PC-3 (cell line): ENCODE measurements around the gene SCYGR4. TPM values are rescaled to one million over a fixed set of nuclear protein-coding genes. Genes with fewer than 3 reads are reported as not detected.

Experiments used
- ATAC-seq: fragments of 200-7000 bp; cut with Tn5 transposase; 2 replicates; pipeline ENCODE4 v1.9.1; 2020; ENCODE audit warnings: mild to moderate bottlenecking, moderate library complexity
- Bru-seq: library from RNA; stranded (reverse); fragments of 400-500 nt; gene quantifications from one replicate; lab custom pipeline; 2021; lab: Mats Ljungman, UMichigan
- BruChase-seq, 2 experiments: library from RNA; stranded (reverse); fragments of 400-500 nt; gene quantifications; one replicate each; lab custom pipeline; 2021; lab: Mats Ljungman, UMichigan
- BruUV-seq: library from RNA; stranded (reverse); fragments of 400-500 nt; replicated peaks from 2 replicates; lab custom pipeline; 2021; lab: Mats Ljungman, UMichigan
- CTCF ChIA-PET: fragments of 300-600 bp; sonication (Branson Sonifier 250); formaldehyde crosslinking; loops from one replicate; lab custom pipeline; 2022; ENCODE audit warnings: antibody characterized with exemption; lab: Charles Lee
- POLR2A ChIA-PET: fragments of 300-600 bp; sonication (Branson Sonifier 250); formaldehyde crosslinking; loops from one replicate; lab custom pipeline; 2022; ENCODE audit warnings: antibody characterized with exemption; ENCODE audit not compliant: unreplicated experiment; lab: Charles Lee
- DNase-seq: peaks from one replicate; pipeline ENCODE4 v3.0.0-alpha.2; 2015
- H2AFZ ChIP-seq: fragments of 300-600 bp; sonication (generic); 2 replicates; pipeline ENCODE4 v1.6.0; 2016; ENCODE audit warnings: antibody characterized with exemption, low read length
- H3F3A ChIP-seq: fragments of 300-600 bp; sonication (generic); one replicate; pipeline ENCODE4 v1.6.0; 2017; ENCODE audit warnings: antibody characterized with exemption, low read length, control low read depth, mild to moderate bottlenecking; ENCODE audit not compliant: unreplicated experiment
- H3K27ac ChIP-seq: fragments of 300-600 bp; sonication (generic); 2 replicates; pipeline ENCODE4 v1.5.1; 2016; ENCODE audit warnings: mild to moderate bottlenecking, low read length
- H3K27me3 ChIP-seq: fragments of 300-600 bp; sonication (generic); 2 replicates; pipeline ENCODE4 v1.6.1; 2016; ENCODE audit warnings: low read length, mixed read lengths
- H3K36me3 ChIP-seq: fragments of 300-600 bp; sonication (generic); 2 replicates; pipeline ENCODE4 v1.6.1; 2016; ENCODE audit warnings: low read depth, mixed run types, low read length, mixed read lengths
- H3K4me1 ChIP-seq: fragments of 300-600 bp; sonication (generic); 2 replicates; pipeline ENCODE4 v1.5.1; 2016; ENCODE audit warnings: low read length; ENCODE audit not compliant: insufficient read depth
- H3K4me2 ChIP-seq: fragments of 300-600 bp; sonication (generic); 2 replicates; pipeline ENCODE4 v1.6.0; 2016; ENCODE audit warnings: low read length
- H3K4me3 ChIP-seq: fragments of 300-600 bp; sonication (generic); 2 replicates; pipeline ENCODE4 v1.5.1; 2016; ENCODE audit warnings: mild to moderate bottlenecking, low read length, mixed read lengths
- H3K79me2 ChIP-seq: fragments of 300-600 bp; sonication (generic); 2 replicates; pipeline ENCODE4 v1.6.1; 2017; ENCODE audit warnings: low read length, mixed read lengths
- H3K9ac ChIP-seq: fragments of 300-600 bp; sonication (generic); 2 replicates; pipeline ENCODE4 v1.6.0; 2016; ENCODE audit warnings: mild to moderate bottlenecking, low read length
- H3K9me2 ChIP-seq: fragments of 300-600 bp; sonication (generic); replicated peaks from 2 replicates; pipeline ENCODE4 v1.6.1; 2016; ENCODE audit warnings: mixed run types, low read length, mixed read lengths
- H3K9me3 ChIP-seq: fragments of 300-600 bp; sonication (generic); 2 replicates; pipeline ENCODE4 v1.6.1; 2016; ENCODE audit warnings: low read length, mixed read lengths
- H4K20me1 ChIP-seq: fragments of 300-600 bp; sonication (generic); 2 replicates; pipeline ENCODE4 v1.6.1; 2016; ENCODE audit warnings: low read length, mixed read lengths
- EZH2 ChIP-seq: fragments of 300-600 bp; sonication (generic); IDR thresholded peaks from one replicate; pipeline ENCODE4 v1.6.1; 2017; ENCODE audit warnings: antibody characterized with exemption, mild to moderate bottlenecking, low read length; ENCODE audit not compliant: unreplicated experiment
- EZH2phosphoT487 ChIP-seq: fragments of 300-600 bp; sonication (generic); IDR thresholded peaks from 2 replicates; pipeline ENCODE4 v1.6.1; 2018; ENCODE audit warnings: mild to moderate bottlenecking, antibody characterized with exemption, low read length, borderline replicate concordance
- intact Hi-C: fragments of 100-400 bp; cut with micrococcal nuclease; formaldehyde crosslinking; loops from 2 replicates; pipeline ENCODE4 v1.9.0; 2023
- long read RNA-seq: library from polyadenylated mRNA; unstranded; transcript quantifications from one replicate; pipeline ENCODE4 v2.0.0, GENCODE V29; 2021; ENCODE audit not compliant: unreplicated experiment
- total RNA-seq: library from RNA; depleted of rRNA; stranded (reverse); fragments of >200 nt; gene quantifications from 2 replicates; pipeline ENCODE4 v1.2.3, GENCODE V29; 2014; rRNA removed
- TF ChIP-seq, protein P1 (sequence below): fragments of 300-600 bp; sonication (generic); conservative IDR thresholded peaks from 2 replicates; pipeline ENCODE4 v1.5.1; 2017; ENCODE audit warnings: antibody characterized with exemption, low read depth, mild to moderate bottlenecking, low read length

Gene SCYGR4, protein sequence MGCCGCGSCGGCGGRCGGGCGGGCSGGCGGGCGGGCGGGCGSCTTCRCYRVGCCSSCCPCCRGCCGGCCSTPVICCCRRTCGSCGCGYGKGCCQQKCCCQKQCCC
- total RNA-seq, result not detected in 2 replicates
- not detected for Bru-seq, nascent RNA
- BruChase-seq, experiment 1, labeled RNA remaining after a 6-hour chase, result percentile 47 among the genes with signal in this experiment
- BruChase-seq, experiment 2, labeled RNA remaining after a 2-hour chase, result percentile 56 among the genes with signal in this experiment
- long read RNA-seq, result 0 reads

- H2AFZ ChIP-seq, result no peak within 1 kb of the TSS
- ChIA-PET CTCF (no interaction called here), POLR2A (no interaction called here)
- no peak for TF ChIP-seq EZH2
- 0 out of 2 replicates have a peak, but pooled peaks cover 2% of the 10 kb centered on the region for H3K9me2 ChIP-seq
- H3K9ac ChIP-seq, result no peak within 1 kb of the TSS
- no peaks in the 10 kb centered on the region for H3K4me1 ChIP-seq
- ATAC-seq, result no peak
- H3K36me3 ChIP-seq, result no peaks in the 10 kb centered on the region
- no peak within 1 kb of the TSS for H3K4me2 ChIP-seq
- no peaks in the 10 kb centered on the region for H3K79me2 ChIP-seq
- BruUV-seq, result no TSS peak
- no peak within 1 kb of the TSS for H3K4me3 ChIP-seq
- intact Hi-C loops, result no loop called here
- DNase-seq, result no peak
- H4K20me1 ChIP-seq, result no peaks in the 10 kb centered on the region
- no peaks in the 10 kb centered on the region for H3K27me3 ChIP-seq
- H3K9me3 ChIP-seq, result no peaks in the 10 kb centered on the region
- H3K27ac ChIP-seq, result no peak within 1 kb of the TSS
- no peaks in the 10 kb centered on the region for H3F3A ChIP-seq
These were observed at the start of gene SCYGR4 for GRCh38 chr2:227617316-227618230. Gene SCYGR4 (plus strand): TSS chr2:227617498. CDS start chr2:227617498, 0 bp downstream.

- H3K9ac ChIP-seq, result no peak overlapping the region
- no peak overlapping the region for H2AFZ ChIP-seq
- H3K27me3 ChIP-seq, result no peaks in the 10 kb centered on the region
- H4K20me1 ChIP-seq, result no peaks in the 10 kb centered on the region
- no peak for ATAC-seq
- H3K36me3 ChIP-seq, result no peaks in the 10 kb centered on the region
- no peak for DNase-seq
- no peak overlapping the region for H3K27ac ChIP-seq
- H3K79me2 ChIP-seq, result no peaks in the 10 kb centered on the region
- no TSS peak for BruUV-seq
- no peaks in the 10 kb centered on the region for H3K9me2 ChIP-seq
- TF ChIP-seq, protein P1, sequence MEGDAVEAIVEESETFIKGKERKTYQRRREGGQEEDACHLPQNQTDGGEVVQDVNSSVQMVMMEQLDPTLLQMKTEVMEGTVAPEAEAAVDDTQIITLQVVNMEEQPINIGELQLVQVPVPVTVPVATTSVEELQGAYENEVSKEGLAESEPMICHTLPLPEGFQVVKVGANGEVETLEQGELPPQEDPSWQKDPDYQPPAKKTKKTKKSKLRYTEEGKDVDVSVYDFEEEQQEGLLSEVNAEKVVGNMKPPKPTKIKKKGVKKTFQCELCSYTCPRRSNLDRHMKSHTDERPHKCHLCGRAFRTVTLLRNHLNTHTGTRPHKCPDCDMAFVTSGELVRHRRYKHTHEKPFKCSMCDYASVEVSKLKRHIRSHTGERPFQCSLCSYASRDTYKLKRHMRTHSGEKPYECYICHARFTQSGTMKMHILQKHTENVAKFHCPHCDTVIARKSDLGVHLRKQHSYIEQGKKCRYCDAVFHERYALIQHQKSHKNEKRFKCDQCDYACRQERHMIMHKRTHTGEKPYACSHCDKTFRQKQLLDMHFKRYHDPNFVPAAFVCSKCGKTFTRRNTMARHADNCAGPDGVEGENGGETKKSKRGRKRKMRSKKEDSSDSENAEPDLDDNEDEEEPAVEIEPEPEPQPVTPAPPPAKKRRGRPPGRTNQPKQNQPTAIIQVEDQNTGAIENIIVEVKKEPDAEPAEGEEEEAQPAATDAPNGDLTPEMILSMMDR, result no peak
- TF ChIP-seq EZH2phosphoT487, result no peak
- TF ChIP-seq EZH2, result no peak
- no peaks in the 10 kb centered on the region for H3K9me3 ChIP-seq
- H3K4me2 ChIP-seq, result no peak overlapping the region
- intact Hi-C loops, result no loop called here
- POLR2A ChIA-PET, result no interaction called here
- no peaks in the 10 kb centered on the region for H3F3A ChIP-seq
- H3K4me1 ChIP-seq, result no peaks in the 10 kb centered on the region
- CTCF ChIA-PET, result no interaction called here
- no peak overlapping the region for H3K4me3 ChIP-seq
These were observed 48.5 kb upstream of the SCYGR4 start for GRCh38 chr2:227568852-227569169.

GRCh38 chr2:227570615-227571014 is 46.7 kb upstream of the SCYGR4 start:
- Histone ChIP-seq H3K4me3 (no peak overlapping the region), H3K36me3 (no peaks in the 10 kb centered on the region), H3F3A (no peaks in the 10 kb centered on the region), H2AFZ (no peak overlapping the region), H3K4me2 (no peak overlapping the region), H3K79me2 (no peaks in the 10 kb centered on the region), H3K9me2 (no peaks in the 10 kb centered on the region), H3K4me1 (no peaks in the 10 kb centered on the region), H3K27me3 (no peaks in the 10 kb centered on the region), H3K27ac (no peak overlapping the region), H4K20me1 (no peaks in the 10 kb centered on the region), H3K9me3 (no peaks in the 10 kb centered on the region), H3K9ac (no peak overlapping the region)
- intact Hi-C loops, result no loop called here
- TSS peak; percentile 7 for BruUV-seq
- CTCF ChIA-PET, result no interaction called here
- no peak for ATAC-seq
- no peak for DNase-seq
- TF ChIP-seq EZH2, result no peak
- no peak for TF ChIP-seq EZH2phosphoT487
- TF ChIP-seq, protein P1, result no peak
- POLR2A ChIA-PET, result no interaction called here
